Left forelimb (tissue), 1 donor: ENCODE results near the gene PKP4.

Experiments used
- DNase-seq: peaks from one replicate; pipeline ENCODE4 v3.0.0-alpha.2; 2018; ENCODE audit warnings: low spot score

The PKP4 gene

DNA sequence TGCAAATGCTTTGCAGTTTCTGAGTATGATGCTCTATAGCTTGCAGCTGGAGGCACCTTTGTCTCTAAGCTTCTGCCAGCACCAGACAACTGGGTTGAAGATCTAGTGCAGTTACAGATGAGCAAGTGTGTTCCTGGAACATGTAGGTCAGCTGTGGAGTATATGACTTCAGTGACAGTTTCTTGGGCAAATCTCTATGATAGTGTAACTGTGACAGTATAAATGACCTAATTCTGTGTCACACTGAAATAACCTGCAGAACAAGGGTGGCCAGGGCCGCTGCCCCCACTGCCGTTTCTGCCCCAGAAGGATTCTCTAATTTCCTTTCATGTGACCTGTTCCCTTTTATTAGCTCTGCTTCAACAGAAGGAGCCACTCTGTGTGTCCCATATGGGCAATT, 193.1 kb downstream of the PKP4 start:
- DNase-seq, result no peak

DNA sequence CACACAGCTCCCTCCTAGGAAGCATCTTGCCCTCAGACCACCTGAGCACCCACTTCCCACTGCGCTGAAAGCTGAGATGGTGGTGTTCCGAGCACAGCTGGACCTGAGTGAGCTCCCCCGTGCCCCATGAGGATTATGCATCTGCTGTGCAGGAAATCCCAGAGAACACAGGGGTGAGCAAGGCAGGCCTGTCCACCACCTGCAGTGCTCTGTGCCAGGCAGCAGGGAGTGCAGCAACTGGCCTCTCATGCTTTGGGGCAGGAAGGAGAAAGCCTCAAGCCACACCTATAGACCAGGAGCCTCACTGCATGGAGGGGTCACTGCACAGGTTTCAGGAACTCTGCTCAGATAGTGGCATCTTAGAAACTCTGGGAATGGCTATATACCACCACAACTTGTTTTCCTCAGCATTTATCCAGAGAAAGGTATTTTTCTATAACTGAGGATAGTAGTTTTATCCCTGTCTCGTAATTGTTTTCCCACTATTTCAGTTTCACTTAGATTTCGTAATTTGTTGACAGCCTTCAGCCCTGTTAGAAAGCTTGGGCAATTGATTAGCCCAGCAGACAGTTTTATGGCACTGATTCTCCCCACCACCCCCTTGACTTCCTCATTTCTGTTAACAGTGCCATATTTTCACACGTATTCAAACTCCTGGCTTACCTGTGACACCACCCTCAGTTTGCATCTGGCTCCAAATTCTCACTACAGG, 194.1 kb downstream of the PKP4 start:
- DNase-seq, result no peak

DNA sequence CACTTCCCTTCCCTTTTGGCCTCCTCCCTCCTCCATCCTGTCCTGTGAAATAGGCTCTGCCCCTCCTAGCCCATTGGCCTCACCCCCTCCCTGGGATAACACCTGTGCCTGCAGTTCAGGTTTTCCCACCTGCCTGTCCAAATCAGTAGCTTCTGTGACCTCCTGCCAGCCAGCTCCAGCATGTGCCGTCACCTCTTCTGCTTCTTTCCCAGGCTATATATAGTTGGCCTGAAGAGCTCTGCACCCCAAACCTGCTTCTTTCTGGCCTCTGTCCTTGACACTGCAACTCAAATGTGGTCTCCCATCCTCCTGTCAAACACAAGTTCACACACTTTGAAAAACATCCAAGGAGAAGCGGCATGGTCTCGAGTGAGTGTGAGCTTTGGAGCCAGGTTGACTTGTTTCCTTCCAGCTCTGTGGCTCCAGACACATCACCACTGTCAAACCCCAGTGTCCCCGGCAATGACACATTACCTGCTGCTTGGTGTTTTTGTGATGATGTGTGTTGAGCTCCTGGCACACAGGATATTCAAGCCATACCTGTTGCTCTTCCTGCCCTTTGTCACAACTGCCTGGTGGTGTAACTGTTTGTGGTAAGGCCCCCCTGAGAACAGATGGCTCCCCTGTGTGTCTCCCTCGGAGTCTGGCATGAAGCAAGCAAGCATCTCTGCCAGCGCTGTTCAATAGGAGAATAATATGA, 194.8 kb downstream of the PKP4 start:
- no peak for DNase-seq

DNA sequence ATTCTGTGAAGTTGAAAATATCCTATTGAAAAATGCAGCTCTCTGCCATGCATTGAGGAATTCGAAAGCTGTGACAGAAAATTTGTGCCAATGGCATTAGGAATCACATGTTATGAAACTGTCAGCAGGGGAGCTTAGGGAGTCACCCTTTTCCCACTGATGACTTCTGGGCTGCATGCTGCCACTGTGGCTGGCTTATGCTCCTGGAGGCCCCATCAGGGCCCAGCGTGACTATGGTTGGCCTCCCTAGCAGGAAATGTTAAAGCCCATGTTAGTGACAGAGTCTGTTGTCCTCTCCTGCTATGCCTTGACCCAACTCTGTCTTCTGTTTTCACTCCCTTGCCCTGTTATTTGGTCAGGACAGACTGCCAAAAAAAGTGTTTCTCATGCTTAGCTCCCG, 198.9 kb downstream of the PKP4 start:
- DNase-seq, result no peak

DNA sequence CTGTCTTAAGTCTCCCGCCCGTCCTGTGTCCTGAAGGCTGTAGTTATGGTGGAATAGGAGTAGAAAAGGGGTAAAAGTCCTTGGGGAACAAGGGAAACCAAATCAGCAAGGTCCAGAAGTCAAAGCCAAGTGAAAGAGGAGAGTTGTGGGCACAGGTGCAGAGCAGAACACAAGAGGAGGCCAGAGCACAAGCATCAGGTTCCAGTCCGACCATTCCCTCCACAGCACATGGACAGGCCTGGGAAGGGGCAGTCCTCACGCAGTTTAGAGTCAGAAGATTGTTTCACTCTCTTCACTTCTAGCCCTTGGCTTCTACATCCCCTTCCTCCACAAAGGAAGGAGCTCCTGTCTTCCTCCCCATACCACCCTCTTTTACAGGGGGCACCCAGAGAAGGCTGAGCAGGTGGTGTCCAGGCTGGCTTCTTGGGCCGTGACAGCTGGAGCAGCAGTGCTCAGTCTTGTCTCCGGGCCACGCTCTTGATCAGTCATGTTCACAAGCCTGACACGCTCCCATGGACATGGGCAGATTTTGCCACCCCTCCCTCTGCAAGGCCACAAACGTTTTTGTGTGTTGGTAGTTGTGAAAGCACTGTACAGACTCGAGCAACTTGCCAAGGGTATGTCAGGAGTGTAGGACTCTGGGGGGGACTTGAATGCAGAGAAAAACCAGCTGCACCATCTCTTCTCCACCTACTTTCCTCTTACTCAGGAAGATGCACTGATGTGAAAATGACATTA, 199.9 kb downstream of the PKP4 start:
- no peak for DNase-seq

DNA sequence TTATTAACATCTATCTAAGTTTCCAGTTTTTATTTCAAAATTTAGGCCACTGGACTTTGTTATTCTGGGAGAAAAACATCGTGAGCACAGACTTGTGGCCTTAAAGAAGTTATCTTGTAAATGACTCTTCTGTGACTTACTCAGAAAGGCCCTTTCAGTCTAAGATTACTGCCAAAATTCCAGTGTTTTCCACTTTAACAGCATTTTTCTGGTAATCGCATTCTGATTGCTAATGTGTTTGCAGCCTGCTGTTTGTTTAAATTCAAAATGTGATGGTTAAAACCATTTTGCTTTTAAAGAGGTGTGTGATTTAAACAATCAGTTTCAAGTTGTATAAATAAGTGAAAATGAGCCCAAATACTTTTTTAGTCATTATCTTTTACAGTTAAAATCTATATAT, 201.6 kb downstream of the PKP4 start:
- DNase-seq, result no peak

DNA sequence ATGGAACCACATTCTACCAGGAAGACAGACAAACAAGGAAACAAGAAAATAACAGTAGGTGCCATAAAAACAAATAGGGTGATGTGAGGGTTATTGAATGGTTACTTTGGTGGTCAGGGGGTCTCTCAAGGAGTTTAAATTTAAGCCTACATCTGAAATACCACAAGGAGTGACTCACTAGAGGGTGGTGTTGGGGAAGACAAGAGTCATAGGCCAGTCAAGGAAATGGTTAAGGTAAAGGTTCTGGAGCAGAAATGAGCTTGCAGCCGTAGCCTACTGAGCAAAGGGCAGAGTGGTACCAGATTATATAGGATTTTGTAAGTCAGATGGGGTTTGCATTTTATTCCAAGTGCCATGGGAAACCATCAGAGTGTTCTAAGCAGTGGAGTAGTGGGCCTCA, 202.7 kb downstream of the PKP4 start:
- no peak for DNase-seq

DNA sequence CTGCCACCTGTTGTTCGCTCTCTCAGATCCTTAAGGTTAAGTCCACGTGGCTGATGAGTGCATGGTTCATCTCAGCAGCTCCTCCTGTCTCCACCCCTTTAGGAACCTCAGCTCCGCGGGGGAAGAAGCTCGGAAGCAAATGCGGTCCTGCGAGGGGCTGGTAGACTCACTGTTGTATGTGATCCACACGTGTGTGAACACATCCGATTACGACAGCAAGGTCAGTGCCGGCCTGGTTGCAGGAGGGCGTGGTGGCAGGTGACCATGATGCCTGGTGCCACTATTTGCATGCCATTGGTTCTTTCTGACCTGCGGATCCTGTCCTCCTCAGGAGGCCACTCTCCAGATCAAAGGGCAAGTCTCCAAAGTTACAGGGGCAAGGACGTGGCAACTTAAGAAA, 204.5 kb downstream of the PKP4 start:
- DNase-seq, result no peak

DNA sequence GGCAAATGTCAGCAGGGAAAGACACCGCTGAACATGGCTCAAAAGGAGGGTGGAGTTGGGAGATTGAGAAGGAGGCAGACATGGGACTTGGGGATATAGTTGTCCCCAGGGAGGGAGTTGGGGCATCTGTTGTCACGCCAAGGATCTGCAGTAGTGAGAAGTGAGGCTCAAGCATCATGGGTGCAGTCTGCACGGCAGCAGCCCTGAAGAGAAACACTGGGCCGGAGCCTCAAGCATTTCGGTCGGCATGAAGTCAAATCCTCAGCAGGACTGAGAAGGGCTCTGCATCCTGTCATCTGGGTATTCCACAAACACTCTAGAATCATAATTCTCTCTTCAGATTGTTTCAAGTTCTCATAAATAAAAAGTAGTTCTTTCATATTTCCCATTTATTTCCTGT, 205.7 kb downstream of the PKP4 start:
- DNase-seq, result no peak

DNA sequence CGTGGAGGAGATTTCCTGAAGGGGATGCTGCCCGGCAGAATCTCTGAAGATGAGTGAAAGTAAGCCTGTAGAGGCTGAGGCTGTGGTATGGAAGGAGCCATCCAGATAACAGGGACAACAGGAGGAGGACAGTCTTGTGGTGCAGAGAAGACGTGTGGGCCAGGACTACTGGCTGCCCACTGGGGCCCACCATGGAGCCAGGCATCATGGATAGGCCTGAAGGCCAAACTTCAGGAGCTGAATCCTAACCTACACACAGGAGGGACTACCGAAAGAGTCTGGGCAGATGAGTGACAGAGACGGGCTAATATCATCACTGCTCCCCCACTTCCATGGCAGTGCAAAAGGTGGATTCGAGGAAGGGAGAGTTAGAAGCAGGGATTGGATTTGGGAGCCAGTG, 207.0 kb downstream of the PKP4 start:
- no peak for DNase-seq

DNA sequence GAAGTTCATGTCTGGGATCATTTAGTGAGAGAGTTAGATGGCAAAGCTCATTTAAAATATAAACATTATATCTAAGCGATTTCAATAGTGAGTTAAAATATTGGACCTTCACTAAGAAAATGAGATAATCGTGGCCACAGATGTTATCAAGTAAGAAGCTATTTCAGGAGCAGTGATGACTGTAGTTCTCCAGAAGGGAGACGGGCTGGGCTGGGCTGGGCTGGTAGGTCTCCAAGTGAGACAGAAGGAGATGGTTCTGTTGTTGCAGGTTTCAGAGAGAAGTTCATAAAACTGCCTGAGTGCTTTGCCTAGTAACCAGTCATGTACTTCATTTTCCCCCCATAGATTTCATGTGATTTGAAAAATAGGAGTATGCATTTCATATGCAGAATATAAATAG, 208.2 kb downstream of the PKP4 start:
- DNase-seq, result no peak

DNA sequence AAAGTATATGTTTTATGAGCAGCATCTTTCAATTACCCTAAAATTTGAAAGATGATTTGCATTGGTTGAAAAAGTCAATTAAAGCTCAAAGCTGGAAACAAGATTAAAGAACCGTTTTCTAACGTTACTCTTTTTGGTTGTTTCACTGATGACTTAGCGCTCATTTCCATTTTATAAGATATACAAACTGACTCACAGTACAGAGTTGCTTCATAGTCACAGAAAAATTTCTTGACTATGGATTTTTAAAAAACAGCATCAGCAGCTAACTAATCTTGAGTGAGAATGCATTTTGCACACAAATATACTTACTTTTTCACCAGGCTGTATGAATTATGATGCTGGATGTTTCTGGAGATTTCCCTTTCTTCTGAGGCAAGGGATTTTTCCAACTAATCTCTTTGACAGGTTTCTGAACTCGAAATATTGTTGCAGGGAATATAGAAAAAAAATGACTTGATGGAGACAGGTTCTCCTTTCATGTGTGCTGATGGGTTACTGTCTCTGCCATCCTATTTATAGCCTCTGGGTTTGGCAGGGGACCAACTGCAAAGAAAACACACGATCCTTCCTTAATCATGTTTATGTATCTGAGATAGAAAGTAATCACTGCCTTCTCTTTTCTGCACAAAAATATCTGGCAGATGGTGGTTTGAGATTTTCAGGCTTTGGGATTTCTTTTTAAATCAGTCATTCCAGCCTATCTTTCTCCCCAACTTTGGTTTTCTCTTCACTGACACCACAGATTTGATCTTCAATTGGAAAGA, 209.0 kb downstream of the PKP4 start:
- no peak for DNase-seq

DNA sequence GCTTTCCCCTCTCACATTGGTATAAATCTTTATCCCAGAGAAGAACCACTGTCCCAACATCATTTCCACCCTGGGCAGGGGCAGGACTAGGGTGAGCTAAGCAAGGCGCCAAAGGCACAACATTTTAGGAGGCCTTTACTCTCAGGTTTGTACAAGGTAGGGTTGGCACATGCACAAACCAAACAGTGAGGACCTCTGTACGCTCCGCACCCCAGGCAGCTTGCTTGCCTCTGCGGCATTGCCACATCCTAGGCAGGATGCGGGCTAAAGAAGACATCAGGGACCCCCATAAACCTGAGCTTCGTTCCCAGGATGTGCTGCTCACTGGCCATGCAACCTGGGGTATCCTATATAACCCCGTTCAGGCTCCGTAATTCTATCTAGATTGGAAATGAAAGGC, 210.2 kb downstream of the PKP4 start:
- DNase-seq, result no peak

DNA sequence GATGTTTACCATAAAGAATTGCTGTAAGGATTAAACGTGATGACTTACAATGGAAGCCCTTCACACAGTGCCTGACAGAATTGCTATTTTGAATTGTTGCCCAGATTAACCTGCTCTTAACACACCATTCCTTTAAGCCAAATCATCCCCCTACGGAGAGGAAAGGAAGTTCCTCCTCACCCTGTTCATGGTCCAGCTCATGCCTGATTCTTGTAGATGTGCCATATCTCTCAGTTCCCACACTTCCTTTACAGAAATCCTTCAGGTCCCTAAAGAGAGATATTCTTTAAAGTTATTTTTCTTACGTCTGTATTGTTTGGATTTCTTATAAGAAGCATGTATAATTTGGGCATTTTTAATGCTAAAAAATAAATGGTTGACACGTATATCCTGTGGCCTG, 210.8 kb downstream of the PKP4 start:
- DNase-seq, result no peak

DNA sequence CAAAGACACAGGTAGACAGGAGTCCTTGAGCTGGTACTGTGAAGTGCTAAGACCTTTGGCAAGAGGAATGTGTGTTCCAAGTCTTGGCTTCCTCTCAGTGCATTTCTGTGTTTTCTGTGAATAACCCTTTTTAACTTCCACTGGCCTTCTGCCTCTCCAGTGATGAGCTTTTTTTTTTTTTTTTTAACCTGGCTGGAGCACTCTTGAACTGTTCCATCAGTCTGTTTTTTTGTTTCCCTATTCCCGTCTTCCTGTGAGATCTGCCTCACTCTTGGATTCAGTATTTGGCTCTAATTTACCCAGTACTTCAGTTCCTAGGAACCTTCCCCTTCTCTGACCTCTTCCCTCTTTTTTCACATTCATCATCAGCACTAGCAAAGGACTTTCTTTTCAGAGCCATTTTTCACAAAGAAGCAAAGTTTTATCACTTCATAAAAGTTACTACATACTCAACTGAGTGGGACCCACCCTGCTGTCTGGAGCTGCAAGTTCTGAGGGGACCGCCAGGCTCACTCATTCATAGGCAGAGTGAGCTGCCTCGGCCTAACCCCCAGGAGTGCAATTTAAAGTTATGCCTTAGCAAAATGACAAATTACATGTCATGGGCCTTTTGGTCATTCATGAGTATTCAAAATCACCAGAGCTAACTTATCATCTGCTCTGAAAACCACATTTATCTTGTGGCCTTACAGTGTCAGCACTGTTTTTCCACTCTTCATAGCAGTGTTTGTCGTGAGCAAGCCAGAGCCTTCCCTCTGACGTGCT, 211.4 kb downstream of the PKP4 start:
- no peak for DNase-seq

DNA sequence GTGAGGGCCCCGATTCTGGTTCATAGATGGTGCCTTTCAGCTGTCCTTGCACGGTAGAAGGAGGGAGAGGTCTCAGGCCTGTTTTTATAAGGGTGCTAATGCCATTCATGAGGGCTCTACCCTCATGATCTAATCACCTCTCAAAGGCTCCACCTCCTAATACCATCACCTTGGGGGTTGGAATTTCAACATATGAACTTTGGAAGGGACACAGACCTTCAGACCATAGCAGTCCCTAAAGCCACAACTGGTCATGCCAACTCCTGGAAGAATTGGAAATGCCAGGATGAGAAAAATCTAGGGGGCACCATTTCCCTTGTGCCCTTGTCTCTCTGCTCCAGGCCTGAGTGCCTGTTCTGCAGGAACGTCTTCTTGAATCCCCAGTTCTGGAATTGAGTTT, 213.5 kb downstream of the PKP4 start:
- no peak for DNase-seq

DNA sequence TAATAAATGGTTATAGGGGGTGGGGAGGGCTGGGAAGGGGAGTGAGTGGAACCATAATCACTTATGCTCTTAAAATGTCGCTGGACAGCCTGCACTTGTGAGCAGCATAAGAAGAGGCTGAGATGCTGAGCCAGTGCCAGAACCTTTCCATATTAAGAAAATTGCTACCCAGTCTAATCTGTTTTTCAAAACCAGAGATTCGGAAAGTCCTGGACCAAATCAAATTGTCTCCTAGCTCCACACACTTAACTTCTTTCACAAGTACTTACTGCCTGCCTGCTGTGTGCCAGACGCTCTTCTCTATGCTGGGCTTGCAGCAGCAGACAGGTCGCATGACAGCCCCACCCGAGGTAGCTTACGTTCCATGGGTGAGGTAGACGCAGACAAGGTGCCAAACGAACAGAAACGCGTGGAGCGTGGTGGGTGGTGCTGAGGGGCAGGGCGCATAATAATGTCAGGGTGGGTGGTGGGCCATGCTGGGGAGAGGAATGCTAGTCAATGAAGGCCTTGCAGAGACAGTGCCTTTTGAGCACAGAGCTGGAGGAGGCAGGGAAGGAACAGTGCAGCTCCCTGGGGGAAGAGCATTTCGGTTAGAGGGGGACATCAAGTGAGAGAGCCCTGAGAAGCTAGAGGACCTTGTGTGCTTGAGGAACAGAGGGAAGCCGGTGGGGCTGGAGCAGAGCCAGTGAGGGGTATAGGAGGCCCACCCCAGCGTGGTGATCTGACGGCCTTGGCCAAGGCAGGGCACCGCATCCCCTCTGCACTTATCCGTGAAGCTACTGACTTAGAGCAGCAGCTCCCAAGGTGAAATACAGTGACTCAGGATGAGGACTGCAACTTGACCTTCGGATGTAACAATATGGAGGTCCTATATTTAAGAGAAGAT, 214.9 kb downstream of the PKP4 start:
- no peak for DNase-seq

DNA sequence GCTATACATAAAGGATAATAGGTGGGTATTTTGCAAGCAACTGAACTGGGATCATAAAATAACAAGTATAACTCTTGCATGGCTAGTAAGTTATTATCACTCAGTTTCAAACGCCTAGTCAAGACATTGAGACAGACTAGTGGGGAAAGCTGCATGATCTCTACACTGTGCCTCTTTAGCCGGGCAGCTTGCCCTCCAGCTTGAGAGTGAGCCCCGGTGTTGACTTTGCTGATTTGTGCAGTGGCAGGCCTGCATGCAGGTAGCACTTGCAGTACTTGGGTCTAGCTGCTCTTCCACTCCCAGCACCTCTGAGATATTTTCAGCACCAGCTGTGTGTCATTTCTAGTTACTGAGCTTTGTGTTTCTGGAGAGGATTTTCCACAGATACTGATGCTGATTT, 219.5 kb downstream of the PKP4 start:
- no peak for DNase-seq

DNA sequence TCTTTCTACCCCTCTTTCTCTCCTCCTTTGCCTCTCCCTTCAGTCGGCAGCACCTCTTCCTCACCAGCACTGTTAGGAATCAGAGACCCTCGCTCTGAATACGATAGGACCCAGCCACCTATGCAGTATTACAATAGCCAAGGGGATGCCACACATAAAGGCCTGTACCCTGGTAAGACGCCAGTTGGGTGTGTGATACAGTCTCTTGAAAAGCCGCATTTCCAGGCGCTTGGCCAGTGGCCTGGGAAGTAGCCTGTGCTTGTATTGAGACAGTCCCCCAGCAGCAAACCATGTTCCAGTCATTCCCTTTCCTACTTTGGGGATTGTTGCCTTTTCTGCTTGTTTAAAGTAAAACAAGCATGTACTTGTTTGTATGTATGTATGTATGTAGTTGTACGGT, 219.9 kb downstream of the PKP4 start:
- DNase-seq, result no peak

DNA sequence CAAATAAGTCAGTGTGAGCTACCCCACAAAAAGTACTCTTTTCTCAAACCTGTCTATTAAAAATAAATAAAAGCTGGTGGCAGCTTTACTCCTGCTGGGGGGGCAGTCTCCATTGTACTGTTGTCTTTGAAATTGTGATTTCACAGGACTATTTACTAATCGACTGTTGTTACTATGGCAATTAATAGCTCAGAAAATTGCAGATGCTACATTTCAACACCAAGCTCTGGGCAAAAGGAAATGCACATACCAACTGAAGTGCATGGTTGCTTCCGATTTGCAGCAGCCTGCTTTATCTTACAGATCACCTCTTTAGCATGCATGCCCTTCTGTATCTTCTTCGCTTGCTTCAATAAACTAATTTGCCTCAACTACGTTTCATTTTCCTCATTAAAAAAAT, 220.8 kb downstream of the PKP4 start:
- DNase-seq, result no peak

DNA sequence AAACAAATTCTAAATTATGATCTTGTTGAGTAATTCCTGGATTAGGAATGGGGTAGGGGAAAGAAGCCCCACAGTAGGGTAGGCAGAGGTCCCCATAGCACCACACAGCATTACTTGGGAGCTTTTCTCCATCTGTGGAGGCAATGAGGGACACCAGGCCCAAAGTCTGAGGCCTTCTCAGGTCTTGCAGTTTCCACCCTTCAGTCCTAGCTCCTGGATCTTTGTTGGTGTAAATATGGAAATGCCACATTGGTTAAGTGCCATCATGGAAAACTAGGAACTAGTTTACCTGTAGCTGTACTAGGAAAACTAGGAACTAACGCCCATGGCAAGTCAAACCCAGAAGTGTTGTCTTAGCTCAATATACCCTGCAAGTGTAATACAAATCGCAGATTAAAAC, 225.1 kb downstream of the PKP4 start:
- DNase-seq, result no peak
